ENCODE results near the gene SRSF1.

DNA sequence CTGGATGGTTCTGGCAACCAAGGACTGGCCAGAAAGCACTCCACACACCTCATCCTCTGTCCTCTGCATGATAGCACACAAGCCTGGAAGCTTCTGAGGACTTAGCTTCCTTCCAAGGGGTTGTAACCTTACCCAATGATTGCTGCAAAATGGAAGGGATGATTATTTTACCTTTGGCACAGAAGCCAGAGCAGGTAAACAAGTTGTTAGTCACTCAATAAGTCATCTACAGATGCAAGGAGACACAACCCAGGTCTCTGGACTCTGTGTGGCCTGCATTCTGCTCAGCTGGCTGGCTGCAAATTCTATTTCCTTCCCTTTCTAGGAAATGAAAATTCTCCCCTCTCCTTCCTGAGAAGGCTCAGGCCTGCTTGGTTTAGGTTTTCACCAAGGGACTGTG, 49.4 kb upstream of the SRSF1 start:
- TF ChIP-seq, protein P1, sequence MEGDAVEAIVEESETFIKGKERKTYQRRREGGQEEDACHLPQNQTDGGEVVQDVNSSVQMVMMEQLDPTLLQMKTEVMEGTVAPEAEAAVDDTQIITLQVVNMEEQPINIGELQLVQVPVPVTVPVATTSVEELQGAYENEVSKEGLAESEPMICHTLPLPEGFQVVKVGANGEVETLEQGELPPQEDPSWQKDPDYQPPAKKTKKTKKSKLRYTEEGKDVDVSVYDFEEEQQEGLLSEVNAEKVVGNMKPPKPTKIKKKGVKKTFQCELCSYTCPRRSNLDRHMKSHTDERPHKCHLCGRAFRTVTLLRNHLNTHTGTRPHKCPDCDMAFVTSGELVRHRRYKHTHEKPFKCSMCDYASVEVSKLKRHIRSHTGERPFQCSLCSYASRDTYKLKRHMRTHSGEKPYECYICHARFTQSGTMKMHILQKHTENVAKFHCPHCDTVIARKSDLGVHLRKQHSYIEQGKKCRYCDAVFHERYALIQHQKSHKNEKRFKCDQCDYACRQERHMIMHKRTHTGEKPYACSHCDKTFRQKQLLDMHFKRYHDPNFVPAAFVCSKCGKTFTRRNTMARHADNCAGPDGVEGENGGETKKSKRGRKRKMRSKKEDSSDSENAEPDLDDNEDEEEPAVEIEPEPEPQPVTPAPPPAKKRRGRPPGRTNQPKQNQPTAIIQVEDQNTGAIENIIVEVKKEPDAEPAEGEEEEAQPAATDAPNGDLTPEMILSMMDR (IDR thresholded peaks at IDR 0.05): no peak
- TF ChIP-seq POLR2A (IDR thresholded peaks at IDR 0.05): no peak

Data from ovary (tissue), 3 donors.